Keratinocyte (primary cell): ENCODE data around the gene MRAP.

Source experiments
- EZH2 ChIP-seq: IDR thresholded peaks from one replicate; pipeline ENCODE4 v1.6.1; 2012; ENCODE audit warnings: inconsistent platforms, mild to moderate bottlenecking, low read length, moderate library complexity
- TF ChIP-seq, protein P1 (sequence below), 3 experiments: IDR thresholded peaks in 1 of 3; conservative IDR thresholded peaks in 1 of 3; optimal IDR thresholded peaks in 1 of 3; 2 replicates in 2 of 3; 3 replicates in 1 of 3; pipeline versions ENCODE3 to v1.5.1; 2011; ENCODE audit warnings: low read length in 3 of 3, mild to moderate bottlenecking in 3 of 3, moderate library complexity in 2 of 3, control low read depth in 1 of 3, inconsistent platforms in 1 of 3; ENCODE audit not compliant: insufficient read depth in 2 of 3; ENCODE audit errors: extremely low read depth in 1 of 3

DNA sequence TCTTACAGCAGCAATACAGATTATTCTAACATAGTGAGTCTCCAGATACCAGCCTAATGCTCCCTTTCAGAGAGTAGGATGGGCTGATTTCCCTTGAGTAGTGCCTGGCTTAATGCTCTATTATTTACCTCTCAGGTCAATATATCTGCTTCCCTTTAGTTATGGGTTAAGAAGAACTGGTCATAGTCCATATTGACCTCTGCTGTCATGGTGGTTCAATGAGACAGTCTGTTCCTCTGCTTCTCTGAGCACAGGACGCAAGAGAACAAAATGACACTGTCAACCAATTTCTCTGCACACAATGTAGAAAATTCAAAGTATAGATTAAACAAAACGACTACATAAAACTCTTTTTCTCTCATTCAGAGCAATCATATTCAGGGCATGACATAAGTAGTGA lies 2.9 kb downstream of the MRAP start:
- TF ChIP-seq, protein P1, sequence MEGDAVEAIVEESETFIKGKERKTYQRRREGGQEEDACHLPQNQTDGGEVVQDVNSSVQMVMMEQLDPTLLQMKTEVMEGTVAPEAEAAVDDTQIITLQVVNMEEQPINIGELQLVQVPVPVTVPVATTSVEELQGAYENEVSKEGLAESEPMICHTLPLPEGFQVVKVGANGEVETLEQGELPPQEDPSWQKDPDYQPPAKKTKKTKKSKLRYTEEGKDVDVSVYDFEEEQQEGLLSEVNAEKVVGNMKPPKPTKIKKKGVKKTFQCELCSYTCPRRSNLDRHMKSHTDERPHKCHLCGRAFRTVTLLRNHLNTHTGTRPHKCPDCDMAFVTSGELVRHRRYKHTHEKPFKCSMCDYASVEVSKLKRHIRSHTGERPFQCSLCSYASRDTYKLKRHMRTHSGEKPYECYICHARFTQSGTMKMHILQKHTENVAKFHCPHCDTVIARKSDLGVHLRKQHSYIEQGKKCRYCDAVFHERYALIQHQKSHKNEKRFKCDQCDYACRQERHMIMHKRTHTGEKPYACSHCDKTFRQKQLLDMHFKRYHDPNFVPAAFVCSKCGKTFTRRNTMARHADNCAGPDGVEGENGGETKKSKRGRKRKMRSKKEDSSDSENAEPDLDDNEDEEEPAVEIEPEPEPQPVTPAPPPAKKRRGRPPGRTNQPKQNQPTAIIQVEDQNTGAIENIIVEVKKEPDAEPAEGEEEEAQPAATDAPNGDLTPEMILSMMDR (optimal IDR thresholded peaks at IDR 0.05 in 1 of 3, IDR thresholded peaks at IDR 0.05 in 1 of 3, conservative IDR thresholded peaks at IDR 0.05 in 1 of 3; ENCODE audit: extremely low read depth in 1 of 3, insufficient read depth in 2 of 3, low read length in 3 of 3) = no peak
- TF ChIP-seq EZH2 = no peak
